Measurements from ENCODE around the gene RHBDD2.
"Not testable (repeated sequence)": the region's sequence is repeated elsewhere in the genome, so short reads cannot be mapped to it uniquely, and the experiment has no call there.

The RHBDD2 gene

DNA sequence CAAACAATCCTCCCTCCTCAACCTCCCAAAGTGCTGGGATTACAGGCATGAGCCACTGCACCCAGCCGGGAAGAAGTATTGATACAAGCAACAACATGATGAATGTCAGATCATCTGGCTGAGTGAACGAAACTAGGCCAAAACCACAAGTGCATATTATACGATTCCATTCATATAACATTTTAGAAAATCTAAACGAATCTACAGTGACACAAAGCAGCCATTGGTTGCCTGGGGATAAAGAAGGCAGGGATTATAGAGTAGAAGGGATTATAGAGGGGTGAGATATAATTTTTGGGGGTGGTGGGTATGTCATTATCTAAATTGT lies 11.5 kb upstream of the RHBDD2 start:
- no peak for DNase-seq (ENCODE audit: low read depth)
- no peak for TF ChIP-seq CTCF (conservative IDR thresholded peaks at IDR 0.05; ENCODE audit: low read depth, low read length)
- no peak overlapping the region for H3K4me3 ChIP-seq (ENCODE audit: low read depth, low read length)

DNA sequence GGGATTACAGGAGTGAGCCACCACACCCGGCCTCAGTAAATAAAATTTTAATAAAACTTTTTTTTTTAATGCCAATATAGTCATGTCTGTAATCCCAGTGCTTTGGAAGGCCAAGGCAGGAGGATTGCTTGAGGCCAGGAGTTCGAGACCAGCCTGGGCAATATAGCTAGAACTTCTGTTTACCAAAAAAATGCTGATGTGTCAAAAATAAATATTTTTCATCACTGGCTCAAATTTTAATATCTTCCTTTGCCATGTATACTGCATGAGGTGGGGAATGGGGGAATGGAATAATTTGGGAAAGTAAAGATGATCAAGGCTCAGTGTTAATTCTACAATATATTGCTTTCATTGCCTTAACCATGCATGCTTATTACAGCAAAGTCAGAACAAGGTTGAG lies 10.7 kb upstream of the RHBDD2 start:
- DNase-seq (ENCODE audit: low read depth): no peak
- H3K4me3 ChIP-seq (ENCODE audit: low read depth, low read length): no peak overlapping the region
- TF ChIP-seq CTCF (conservative IDR thresholded peaks at IDR 0.05; ENCODE audit: low read depth, low read length): no peak

GRCh38 chr7:75869776-75870379 lies 9.0 kb upstream of the RHBDD2 start:
- H3K4me3 ChIP-seq (ENCODE audit: low read depth, low read length): no peak overlapping the region
- no peak for TF ChIP-seq CTCF (conservative IDR thresholded peaks at IDR 0.05; ENCODE audit: low read depth, low read length)
- DNase-seq (ENCODE audit: low read depth): no peak

- DNase-seq (ENCODE audit: low read depth): no peak
- no peak for TF ChIP-seq CTCF (conservative IDR thresholded peaks at IDR 0.05; ENCODE audit: low read depth, low read length)
- no peak overlapping the region for H3K4me3 ChIP-seq (ENCODE audit: low read depth, low read length)
These were observed 8.2 kb upstream of the RHBDD2 start for GRCh38 chr7:75870557-75871161.

GRCh38 chr7:75872073-75872782 lies 6.6 kb upstream of the RHBDD2 start:
- no peak for DNase-seq (ENCODE audit: low read depth)
- no peak for TF ChIP-seq CTCF (conservative IDR thresholded peaks at IDR 0.05; ENCODE audit: low read depth, low read length)
- H3K4me3 ChIP-seq (ENCODE audit: low read depth, low read length): no peak overlapping the region

DNA sequence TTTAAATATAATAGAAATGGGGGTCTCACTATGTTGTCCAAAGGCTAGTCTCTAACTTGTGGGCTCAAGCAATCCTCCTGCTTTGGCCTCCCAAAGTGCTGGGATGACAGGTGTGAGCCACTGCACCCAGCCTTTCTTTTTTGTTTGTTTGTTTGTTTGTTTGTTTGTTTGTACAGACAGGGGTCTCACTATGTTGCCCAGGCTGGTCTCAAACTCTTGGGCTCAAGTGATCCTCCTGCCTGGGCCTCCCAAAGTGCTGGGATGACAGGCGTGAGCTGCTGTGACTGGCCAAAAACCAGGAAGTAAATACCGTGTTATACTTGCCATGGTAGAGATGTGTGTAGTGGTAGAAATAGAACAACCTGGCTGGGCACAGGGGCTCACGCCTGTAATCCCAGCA lies 4.7 kb upstream of the RHBDD2 start:
- DNase-seq (ENCODE audit: low read depth); H3K4me3 ChIP-seq (ENCODE audit: low read depth, low read length): not testable (repeated sequence)

DNA sequence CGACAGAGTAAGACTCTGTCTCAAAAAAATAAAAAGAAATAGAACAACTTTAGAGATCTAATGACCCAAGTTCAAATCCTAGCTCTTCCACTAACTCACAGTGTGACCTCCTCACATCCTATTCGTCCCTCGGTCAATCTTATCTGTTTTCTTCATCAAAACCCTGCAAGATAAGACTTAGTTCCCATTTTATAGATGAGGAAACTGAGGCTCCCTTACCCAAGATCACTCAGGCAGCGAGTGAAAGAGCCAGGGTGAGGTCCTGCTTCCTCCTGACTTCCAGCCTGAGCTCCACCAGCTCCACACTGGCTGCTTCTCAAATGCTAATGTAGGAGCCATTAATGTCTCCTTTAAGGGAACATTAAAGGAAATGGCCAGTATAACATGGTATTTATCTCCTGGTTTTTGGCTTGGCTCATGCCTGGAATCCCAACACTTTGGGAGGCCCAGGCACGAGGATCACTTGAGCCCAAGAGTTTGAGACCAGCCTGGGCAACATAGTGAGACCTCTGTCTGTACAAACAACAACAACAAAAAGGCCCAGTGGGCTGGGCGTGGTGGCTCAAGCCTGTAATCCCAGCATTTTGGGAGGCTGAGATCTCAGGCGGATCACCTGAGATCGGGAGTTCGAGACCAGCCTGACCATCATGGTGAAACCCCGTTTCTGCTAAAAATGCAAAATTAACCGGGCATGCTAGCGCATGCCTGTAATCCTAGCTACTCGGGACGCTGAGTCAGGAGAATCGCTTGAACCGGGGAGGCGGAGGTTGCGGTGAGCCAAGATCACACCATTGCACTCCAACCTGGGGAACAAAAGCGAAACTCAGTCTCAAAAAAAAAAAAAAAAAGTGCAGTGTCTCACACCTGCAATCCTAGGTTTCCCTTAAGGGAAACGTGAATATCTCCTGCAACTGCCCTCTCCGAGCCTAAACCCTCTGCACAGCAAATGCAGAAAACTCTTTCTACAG lies 3.4 kb upstream of the RHBDD2 start:
- no peak for TF ChIP-seq CTCF (conservative IDR thresholded peaks at IDR 0.05; ENCODE audit: low read depth, low read length)
- no peak for DNase-seq (ENCODE audit: low read depth)
- no peak overlapping the region for H3K4me3 ChIP-seq (ENCODE audit: low read depth, low read length)
